ENCODE measurements around the gene PLEKHA8. TPM values are rescaled to one million over a fixed set of nuclear protein-coding genes. Genes with fewer than 3 reads are reported as not detected.

PLEKHA8 gene
- total and polyA plus RNA-seq, 10 of the 15 experiments (the other 5 are each of a cell fraction or from before 2014, with no cell fraction given): 1.1 to 13.2 (median 5.7) TPM

DNA sequence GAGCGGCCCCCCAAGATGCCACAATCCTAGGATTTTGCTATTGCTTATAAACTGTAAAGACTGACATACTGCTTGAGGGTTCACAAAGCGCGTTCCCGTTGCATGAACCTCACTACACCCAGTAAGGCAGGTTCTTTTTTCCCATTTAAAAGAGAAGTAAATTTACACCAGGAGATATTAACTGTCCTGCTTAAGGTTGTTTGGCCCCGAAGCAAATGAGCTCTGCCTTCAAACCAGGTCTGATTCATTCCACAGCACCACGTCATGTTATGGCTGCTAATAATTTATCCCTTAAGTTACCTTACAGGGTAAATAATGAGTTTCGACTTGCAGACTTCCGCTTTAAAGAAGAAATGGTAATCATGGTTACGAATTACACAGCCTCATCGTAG lies 1.2 kb upstream of the PLEKHA8 start (continued):
- TF ChIP-seq, protein P1, sequence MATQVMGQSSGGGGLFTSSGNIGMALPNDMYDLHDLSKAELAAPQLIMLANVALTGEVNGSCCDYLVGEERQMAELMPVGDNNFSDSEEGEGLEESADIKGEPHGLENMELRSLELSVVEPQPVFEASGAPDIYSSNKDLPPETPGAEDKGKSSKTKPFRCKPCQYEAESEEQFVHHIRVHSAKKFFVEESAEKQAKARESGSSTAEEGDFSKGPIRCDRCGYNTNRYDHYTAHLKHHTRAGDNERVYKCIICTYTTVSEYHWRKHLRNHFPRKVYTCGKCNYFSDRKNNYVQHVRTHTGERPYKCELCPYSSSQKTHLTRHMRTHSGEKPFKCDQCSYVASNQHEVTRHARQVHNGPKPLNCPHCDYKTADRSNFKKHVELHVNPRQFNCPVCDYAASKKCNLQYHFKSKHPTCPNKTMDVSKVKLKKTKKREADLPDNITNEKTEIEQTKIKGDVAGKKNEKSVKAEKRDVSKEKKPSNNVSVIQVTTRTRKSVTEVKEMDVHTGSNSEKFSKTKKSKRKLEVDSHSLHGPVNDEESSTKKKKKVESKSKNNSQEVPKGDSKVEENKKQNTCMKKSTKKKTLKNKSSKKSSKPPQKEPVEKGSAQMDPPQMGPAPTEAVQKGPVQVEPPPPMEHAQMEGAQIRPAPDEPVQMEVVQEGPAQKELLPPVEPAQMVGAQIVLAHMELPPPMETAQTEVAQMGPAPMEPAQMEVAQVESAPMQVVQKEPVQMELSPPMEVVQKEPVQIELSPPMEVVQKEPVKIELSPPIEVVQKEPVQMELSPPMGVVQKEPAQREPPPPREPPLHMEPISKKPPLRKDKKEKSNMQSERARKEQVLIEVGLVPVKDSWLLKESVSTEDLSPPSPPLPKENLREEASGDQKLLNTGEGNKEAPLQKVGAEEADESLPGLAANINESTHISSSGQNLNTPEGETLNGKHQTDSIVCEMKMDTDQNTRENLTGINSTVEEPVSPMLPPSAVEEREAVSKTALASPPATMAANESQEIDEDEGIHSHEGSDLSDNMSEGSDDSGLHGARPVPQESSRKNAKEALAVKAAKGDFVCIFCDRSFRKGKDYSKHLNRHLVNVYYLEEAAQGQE (IDR thresholded peaks at IDR 0.05; ENCODE audit: low read depth, low read length): no peak
- no peak for TF ChIP-seq USF2 (IDR thresholded peaks at IDR 0.05; ENCODE audit: borderline replicate concordance, low read depth, low read length)
- TF ChIP-seq EZH2 (IDR thresholded peaks at IDR 0.05; ENCODE audit: borderline replicate concordance, control insufficient read depth, low read depth, low read length): no peak
- TF ChIP-seq, protein P2, sequence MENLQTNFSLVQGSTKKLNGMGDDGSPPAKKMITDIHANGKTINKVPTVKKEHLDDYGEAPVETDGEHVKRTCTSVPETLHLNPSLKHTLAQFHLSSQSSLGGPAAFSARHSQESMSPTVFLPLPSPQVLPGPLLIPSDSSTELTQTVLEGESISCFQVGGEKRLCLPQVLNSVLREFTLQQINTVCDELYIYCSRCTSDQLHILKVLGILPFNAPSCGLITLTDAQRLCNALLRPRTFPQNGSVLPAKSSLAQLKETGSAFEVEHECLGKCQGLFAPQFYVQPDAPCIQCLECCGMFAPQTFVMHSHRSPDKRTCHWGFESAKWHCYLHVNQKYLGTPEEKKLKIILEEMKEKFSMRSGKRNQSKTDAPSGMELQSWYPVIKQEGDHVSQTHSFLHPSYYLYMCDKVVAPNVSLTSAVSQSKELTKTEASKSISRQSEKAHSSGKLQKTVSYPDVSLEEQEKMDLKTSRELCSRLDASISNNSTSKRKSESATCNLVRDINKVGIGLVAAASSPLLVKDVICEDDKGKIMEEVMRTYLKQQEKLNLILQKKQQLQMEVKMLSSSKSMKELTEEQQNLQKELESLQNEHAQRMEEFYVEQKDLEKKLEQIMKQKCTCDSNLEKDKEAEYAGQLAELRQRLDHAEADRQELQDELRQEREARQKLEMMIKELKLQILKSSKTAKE (IDR thresholded peaks at IDR 0.05; ENCODE audit: low read depth, poor library complexity, severe bottlenecking): no peak
- TF ChIP-seq PML (IDR thresholded peaks at IDR 0.05; ENCODE audit: low read length): no peak; the same call in 1 of the 2 replicates
- no peak for TF ChIP-seq SMC3 (IDR thresholded peaks at IDR 0.05; ENCODE audit: borderline replicate concordance, low read length)
- TF ChIP-seq, protein P3, sequence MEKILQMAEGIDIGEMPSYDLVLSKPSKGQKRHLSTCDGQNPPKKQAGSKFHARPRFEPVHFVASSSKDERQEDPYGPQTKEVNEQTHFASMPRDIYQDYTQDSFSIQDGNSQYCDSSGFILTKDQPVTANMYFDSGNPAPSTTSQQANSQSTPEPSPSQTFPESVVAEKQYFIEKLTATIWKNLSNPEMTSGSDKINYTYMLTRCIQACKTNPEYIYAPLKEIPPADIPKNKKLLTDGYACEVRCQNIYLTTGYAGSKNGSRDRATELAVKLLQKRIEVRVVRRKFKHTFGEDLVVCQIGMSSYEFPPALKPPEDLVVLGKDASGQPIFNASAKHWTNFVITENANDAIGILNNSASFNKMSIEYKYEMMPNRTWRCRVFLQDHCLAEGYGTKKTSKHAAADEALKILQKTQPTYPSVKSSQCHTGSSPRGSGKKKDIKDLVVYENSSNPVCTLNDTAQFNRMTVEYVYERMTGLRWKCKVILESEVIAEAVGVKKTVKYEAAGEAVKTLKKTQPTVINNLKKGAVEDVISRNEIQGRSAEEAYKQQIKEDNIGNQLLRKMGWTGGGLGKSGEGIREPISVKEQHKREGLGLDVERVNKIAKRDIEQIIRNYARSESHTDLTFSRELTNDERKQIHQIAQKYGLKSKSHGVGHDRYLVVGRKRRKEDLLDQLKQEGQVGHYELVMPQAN (conservative IDR thresholded peaks at IDR 0.05): 0 out of 2 replicates have a peak, but pooled peaks have one; percentile 14
- TF ChIP-seq, protein P4, sequence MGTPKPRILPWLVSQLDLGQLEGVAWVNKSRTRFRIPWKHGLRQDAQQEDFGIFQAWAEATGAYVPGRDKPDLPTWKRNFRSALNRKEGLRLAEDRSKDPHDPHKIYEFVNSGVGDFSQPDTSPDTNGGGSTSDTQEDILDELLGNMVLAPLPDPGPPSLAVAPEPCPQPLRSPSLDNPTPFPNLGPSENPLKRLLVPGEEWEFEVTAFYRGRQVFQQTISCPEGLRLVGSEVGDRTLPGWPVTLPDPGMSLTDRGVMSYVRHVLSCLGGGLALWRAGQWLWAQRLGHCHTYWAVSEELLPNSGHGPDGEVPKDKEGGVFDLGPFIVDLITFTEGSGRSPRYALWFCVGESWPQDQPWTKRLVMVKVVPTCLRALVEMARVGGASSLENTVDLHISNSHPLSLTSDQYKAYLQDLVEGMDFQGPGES (IDR thresholded peaks at IDR 0.05): no peak
- TF ChIP-seq KAT2A (conservative IDR thresholded peaks at IDR 0.05; ENCODE audit: control insufficient read depth, low read depth, low read length): no peak
- TF ChIP-seq MEF2A (IDR thresholded peaks at IDR 0.05; ENCODE audit: insufficient read depth, low read depth, low read length): no peak
- no peak for TF ChIP-seq ZBTB33 (IDR thresholded peaks at IDR 0.05)
- TF ChIP-seq CHD4 (IDR thresholded peaks at IDR 0.05): no peak
- no peak for TF ChIP-seq RELA (IDR thresholded peaks at IDR 0.05; ENCODE audit: borderline replicate concordance, partially characterized antibody)
- TF ChIP-seq IKZF1 (conservative IDR thresholded peaks at IDR 0.05): peak; percentile 13; the same call in 1 of the 2 replicates
- no peak for TF ChIP-seq CBFB (IDR thresholded peaks at IDR 0.05; ENCODE audit: low read depth)
- peak; percentile 61 for TF ChIP-seq ATF7 (IDR thresholded peaks at IDR 0.05; ENCODE audit: low read depth)
- 0 out of 2 replicates have a peak, but pooled peaks have one; percentile 1 for TF ChIP-seq SMARCA5 (IDR thresholded peaks at IDR 0.05)
- TF ChIP-seq ZBED1 (IDR thresholded peaks at IDR 0.05; ENCODE audit: borderline replicate concordance): no peak
- no peak for TF ChIP-seq SIX5 (IDR thresholded peaks at IDR 0.05; ENCODE audit: low read depth, low read length, severe bottlenecking)
- 0 out of 2 replicates have a peak, but pooled peaks have one; percentile 32 for TF ChIP-seq SMAD5 (IDR thresholded peaks at IDR 0.05; ENCODE audit: low read depth)
